Neural crest cell (in vitro differentiated cells): ENCODE data around the gene DAAM1. TPM values are rescaled to one million over a fixed set of nuclear protein-coding genes. Genes with fewer than 3 reads are reported as not detected.

ENCODE experiments used
- DNase-seq: peaks from one replicate; pipeline ENCODE4 v3.0.0; 2021; ENCODE audit warnings: low read depth, mixed read lengths, low spot score
- H3K27ac Mint-ChIP-seq: one replicate; pipeline ENCODE4 v1.8.0; 2021; ENCODE audit warnings: mild to moderate bottlenecking, mixed read lengths; ENCODE audit not compliant: unreplicated experiment
- H3K27me3 Mint-ChIP-seq: 2 replicates; pipeline ENCODE4 v1.8.0; 2021; ENCODE audit warnings: low read depth, mild to moderate bottlenecking, mixed read lengths
- H3K36me3 Mint-ChIP-seq: 2 replicates; pipeline ENCODE4 v1.8.0; 2021; ENCODE audit warnings: low read depth, mild to moderate bottlenecking, mixed read lengths
- H3K4me1 Mint-ChIP-seq: 2 replicates; pipeline ENCODE4 v1.8.0; 2021; ENCODE audit warnings: mixed read lengths
- H3K4me3 Mint-ChIP-seq: one replicate; pipeline ENCODE4 v1.8.0; 2021; ENCODE audit warnings: mild to moderate bottlenecking, mixed read lengths
- H3K9me3 Mint-ChIP-seq: 2 replicates; pipeline ENCODE4 v1.8.0; 2021; ENCODE audit warnings: mixed read lengths
- total RNA-seq: library from RNA; stranded (reverse); gene quantifications from 2 replicates; pipeline ENCODE4 v1.2.1, GENCODE V29; 2021
- TF ChIP-seq, protein P1 (sequence below): fragments of 200-600 bp; sonication (generic); conservative IDR thresholded peaks from 2 replicates; pipeline ENCODE4 v1.5.0; 2021; ENCODE audit warnings: antibody characterized with exemption, mild to moderate bottlenecking

The DAAM1 gene
- total RNA-seq, 1 donor from 2014 or later = 47.2 TPM

DNA sequence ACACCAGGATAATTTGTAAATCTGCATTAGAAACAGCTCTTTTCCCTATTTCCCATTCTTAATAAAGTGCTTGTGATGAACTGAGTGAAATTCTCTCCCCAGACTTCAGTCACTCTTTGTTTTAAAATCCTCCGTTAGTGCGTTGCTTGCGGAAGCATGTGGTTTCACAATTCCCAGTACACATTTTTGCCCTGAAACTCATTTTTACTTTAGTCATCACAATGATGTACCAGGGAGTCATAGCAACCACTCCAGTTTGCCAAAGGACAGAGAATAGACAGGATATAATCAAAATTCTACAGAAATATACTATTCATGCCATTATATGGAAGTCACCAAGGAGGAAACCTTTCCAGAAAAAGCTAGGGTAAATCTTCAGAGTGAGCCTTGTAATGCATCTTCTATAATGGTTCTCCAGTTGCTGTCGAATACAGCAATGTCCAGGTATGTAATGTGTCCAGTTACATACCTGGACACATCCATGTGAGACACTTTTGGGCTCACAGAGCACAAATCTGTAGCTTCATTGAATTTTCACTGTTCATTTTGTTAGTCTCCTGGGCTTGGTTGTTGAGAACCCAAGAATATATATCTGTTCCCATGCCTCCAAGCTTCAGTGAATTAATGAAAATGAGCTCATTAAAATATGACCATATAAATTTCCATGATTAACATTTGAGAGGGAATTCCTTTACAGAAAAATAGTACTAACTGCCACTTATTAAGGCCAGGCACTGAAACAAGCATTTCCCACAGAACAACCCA, 219.0 kb downstream of the DAAM1 start:
- Mint-ChIP-seq H3K4me3 (no peak overlapping the region), H3K27ac (no peak overlapping the region), H3K9me3 (peaks cover 29% of the 10 kb centered on the region), H3K4me1 (no peaks in the 10 kb centered on the region), H3K36me3 (peaks cover 29% of the 10 kb centered on the region), H3K27me3 (no peaks in the 10 kb centered on the region)
- TF ChIP-seq, protein P1, sequence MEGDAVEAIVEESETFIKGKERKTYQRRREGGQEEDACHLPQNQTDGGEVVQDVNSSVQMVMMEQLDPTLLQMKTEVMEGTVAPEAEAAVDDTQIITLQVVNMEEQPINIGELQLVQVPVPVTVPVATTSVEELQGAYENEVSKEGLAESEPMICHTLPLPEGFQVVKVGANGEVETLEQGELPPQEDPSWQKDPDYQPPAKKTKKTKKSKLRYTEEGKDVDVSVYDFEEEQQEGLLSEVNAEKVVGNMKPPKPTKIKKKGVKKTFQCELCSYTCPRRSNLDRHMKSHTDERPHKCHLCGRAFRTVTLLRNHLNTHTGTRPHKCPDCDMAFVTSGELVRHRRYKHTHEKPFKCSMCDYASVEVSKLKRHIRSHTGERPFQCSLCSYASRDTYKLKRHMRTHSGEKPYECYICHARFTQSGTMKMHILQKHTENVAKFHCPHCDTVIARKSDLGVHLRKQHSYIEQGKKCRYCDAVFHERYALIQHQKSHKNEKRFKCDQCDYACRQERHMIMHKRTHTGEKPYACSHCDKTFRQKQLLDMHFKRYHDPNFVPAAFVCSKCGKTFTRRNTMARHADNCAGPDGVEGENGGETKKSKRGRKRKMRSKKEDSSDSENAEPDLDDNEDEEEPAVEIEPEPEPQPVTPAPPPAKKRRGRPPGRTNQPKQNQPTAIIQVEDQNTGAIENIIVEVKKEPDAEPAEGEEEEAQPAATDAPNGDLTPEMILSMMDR = no peak
- DNase-seq = no peak

DNA sequence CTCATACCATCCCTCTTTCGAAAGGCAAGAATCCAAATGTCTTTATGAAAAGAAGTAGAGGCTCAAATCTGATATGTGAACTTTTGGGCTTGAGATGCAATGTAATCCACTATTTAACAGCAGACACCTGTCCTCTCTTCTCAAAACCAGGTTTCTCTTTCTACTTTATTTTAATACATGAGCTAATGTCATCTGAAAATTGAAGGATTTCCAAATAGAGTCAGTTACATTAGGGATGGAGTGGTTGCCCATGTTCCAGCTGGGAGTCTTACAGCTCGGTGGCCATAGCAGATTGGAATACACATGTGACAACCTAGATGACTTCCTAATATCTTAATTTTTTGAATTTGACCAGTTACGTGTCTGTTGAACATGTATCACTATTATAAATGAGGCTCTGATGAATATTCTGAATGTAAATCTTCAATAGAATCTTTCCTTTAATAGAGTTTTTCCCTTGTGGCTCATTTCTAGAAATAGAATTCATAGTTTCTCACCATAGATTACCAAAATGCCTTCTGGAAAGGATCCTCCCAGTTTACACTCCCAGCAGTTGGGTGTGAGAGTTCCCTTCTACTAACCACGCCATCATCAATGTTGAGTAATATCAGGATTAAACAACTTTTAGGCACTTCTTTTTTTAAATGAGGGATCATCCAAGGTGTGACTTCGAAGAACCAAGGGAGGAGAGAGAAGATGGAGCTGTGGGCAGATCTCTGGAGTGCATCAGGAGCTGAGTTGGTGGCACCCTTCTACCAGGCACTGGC, 227.6 kb downstream of the DAAM1 start:
- Mint-ChIP-seq H3K27me3 (no peaks in the 10 kb centered on the region), H3K9me3 (peaks cover 2% of the 10 kb centered on the region), H3K4me3 (no peak overlapping the region), H3K4me1 (no peaks in the 10 kb centered on the region), H3K36me3 (peaks cover 5% of the 10 kb centered on the region), H3K27ac (no peak overlapping the region)
- DNase-seq = no peak
- TF ChIP-seq, protein P1 = no peak

GRCh38 chr14:59417311-59417710, 228.8 kb downstream of the DAAM1 start:
- no peaks in the 10 kb centered on the region for H3K27me3 Mint-ChIP-seq
- TF ChIP-seq, protein P1 = no peak
- H3K27ac Mint-ChIP-seq = no peak overlapping the region
- peaks cover under 1% of the 10 kb centered on the region for H3K36me3 Mint-ChIP-seq
- H3K4me1 Mint-ChIP-seq = no peaks in the 10 kb centered on the region
- no peak for DNase-seq
- no peak overlapping the region for H3K4me3 Mint-ChIP-seq
- H3K9me3 Mint-ChIP-seq = no peaks in the 10 kb centered on the region

DNA sequence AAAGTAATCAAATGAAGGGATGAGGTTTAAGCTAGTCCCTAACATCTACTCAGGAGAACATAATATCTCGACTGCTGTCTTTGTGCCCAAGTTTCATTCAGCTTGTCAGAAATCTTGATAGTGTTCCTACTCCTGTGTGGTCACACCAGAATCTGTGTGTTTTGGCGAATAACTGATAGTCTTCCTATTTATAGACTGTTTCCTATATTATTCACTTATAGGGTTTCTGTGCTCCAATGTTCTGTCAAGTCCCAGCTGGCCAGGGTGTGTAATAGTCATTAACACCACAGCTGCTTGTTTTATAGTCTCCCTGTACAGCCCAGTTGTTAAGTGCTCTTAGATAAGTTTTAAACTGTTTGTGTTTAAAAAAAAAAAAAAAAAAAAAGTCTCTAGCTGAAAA, 230.8 kb downstream of the DAAM1 start:
- Mint-ChIP-seq H3K27ac (no peak overlapping the region), H3K36me3 (no peaks in the 10 kb centered on the region), H3K9me3 (no peaks in the 10 kb centered on the region), H3K4me1 (no peaks in the 10 kb centered on the region), H3K4me3 (no peak overlapping the region), H3K27me3 (no peaks in the 10 kb centered on the region)
- DNase-seq = no peak
- TF ChIP-seq, protein P1 = no peak
